ENCODE measurements around the gene OVCH1.

The OVCH1 gene

GRCh38 chr12:29509503-29509902, 12.0 kb upstream of the OVCH1 start:
- DNase-seq: no peak
- Mint-ChIP-seq H3K36me3 (ENCODE audit: low read depth) (no peaks in the 10 kb centered on the region), H3K9me3 (no peaks in the 10 kb centered on the region), H3K27me3 (ENCODE audit: low read depth, poor library complexity) (no peaks in the 10 kb centered on the region), H3K4me3 (no peak overlapping the region), H3K27ac (no peak overlapping the region), H3K4me1 (peaks cover 16% of the 10 kb centered on the region)
- TF ChIP-seq CTCF (IDR thresholded peaks at IDR 0.05): no peak

DNA sequence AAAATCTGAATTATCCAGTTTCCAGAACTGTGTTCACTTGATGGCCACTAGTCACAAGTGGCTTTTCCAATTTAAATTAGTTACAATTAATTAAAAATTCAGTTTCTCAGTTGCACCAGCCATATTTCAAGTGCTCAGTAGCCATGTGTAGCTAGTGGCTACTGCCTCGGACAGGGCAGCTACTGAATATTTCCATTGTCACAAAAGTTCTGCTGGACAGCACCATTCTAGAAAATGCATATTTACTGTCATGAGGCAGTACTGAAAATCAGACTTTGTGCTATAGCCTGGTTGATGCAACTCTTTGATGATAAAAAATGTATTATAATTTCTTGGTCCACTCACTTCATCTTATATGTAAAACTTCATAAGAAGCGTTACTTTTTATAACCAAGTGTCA, 11.5 kb upstream of the OVCH1 start:
- no peaks in the 10 kb centered on the region for H3K36me3 Mint-ChIP-seq (ENCODE audit: low read depth)
- no peak for TF ChIP-seq CTCF (IDR thresholded peaks at IDR 0.05)
- peaks cover 16% of the 10 kb centered on the region for H3K4me1 Mint-ChIP-seq
- H3K9me3 Mint-ChIP-seq: no peaks in the 10 kb centered on the region
- no peaks in the 10 kb centered on the region for H3K27me3 Mint-ChIP-seq (ENCODE audit: low read depth, poor library complexity)
- H3K27ac Mint-ChIP-seq: no peak overlapping the region
- H3K4me3 Mint-ChIP-seq: no peak overlapping the region
- no peak for DNase-seq

DNA sequence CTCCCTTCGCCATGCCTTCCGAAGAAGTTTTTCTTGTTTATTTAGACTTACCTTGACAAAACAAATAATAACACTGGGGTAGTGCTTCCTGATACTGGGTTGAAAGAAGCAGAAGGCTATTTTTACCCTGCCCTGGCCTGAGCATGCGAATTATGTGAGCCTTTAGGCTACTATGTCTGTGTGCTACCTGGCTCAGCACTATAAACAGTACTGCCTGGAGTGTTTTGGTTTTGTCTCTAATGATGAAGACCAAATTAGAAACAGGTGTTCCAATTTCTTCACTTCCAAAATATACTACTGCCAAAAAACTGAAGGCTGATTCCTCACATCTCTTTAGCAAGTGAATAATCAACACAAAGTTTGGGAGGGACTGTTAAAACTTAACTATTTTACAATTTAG, 7.6 kb upstream of the OVCH1 start:
- no peaks in the 10 kb centered on the region for H3K36me3 Mint-ChIP-seq (ENCODE audit: low read depth)
- no peaks in the 10 kb centered on the region for H3K9me3 Mint-ChIP-seq
- no peak overlapping the region for H3K4me3 Mint-ChIP-seq
- no peak overlapping the region for H3K27ac Mint-ChIP-seq
- TF ChIP-seq CTCF (IDR thresholded peaks at IDR 0.05): no peak
- H3K27me3 Mint-ChIP-seq (ENCODE audit: low read depth, poor library complexity): no peaks in the 10 kb centered on the region
- no peak for DNase-seq
- peaks cover 4% of the 10 kb centered on the region for H3K4me1 Mint-ChIP-seq

DNA sequence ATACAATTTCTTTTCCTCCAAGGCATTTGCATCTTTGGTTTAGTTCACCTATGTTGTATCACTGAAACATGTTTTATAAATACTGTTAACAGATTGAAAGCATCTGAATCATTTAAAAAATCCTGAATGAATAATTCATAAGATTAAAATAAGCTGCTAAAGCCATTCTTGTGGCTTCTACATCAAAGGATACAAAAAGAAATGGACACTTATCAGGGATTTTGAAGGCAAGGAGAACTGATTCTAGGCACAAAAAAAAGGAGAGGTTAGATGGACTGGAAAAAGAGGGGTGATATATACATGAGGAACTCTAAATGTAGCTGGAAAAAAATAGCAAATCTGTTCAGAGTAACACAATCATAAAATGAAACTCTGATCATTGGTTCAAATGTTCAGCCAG, 5.8 kb upstream of the OVCH1 start:
- TF ChIP-seq CTCF (IDR thresholded peaks at IDR 0.05): no peak
- Mint-ChIP-seq H3K4me1 (peaks cover 4% of the 10 kb centered on the region), H3K4me3 (no peak overlapping the region), H3K36me3 (ENCODE audit: low read depth) (no peaks in the 10 kb centered on the region), H3K9me3 (no peaks in the 10 kb centered on the region), H3K27ac (no peak overlapping the region), H3K27me3 (ENCODE audit: low read depth, poor library complexity) (no peaks in the 10 kb centered on the region)
- DNase-seq: no peak

DNA sequence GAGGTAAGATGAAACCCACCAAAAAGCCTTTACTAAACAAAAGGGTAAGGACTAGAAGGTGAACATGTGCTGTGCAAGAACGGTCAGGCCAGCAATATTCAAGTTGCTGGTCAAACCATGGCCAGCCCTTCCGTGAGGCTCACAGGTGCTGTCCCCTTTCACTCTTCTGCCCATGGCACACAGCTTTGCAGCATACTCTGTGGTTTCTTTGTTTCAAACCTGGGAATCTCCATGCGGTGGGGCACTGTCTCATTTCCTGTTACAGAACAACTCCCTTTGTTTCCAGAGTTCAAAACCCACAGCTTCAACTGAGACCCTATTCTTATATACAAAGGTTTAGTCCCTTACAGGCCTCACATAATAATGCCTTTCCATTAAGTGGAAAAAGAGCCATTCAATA, 1.7 kb upstream of the OVCH1 start:
- TF ChIP-seq CTCF (IDR thresholded peaks at IDR 0.05): no peak
- H3K4me3 Mint-ChIP-seq: no peak overlapping the region
- H3K9me3 Mint-ChIP-seq: no peaks in the 10 kb centered on the region
- H3K36me3 Mint-ChIP-seq (ENCODE audit: low read depth): no peaks in the 10 kb centered on the region
- no peaks in the 10 kb centered on the region for H3K4me1 Mint-ChIP-seq
- no peak overlapping the region for H3K27ac Mint-ChIP-seq
- DNase-seq: no peak
- no peaks in the 10 kb centered on the region for H3K27me3 Mint-ChIP-seq (ENCODE audit: low read depth, poor library complexity)

DNA sequence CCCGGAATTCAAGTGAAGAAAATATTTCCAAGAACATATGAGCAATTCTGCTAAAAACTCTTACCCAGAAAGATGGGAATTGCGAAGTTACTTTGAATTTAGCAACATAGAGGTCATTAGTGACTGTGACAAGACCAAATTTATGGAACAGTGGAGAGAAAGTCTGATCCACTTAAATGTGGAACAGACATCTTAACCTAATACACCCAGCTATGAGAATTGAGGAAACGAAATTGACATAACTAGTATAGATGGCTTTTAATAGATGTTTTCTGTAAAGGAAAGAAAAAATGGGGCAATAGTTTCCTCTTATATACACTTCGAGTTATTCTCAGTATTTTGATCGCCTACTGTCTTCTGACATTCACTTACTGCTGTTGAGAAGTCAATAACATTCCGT, 4.6 kb downstream of the OVCH1 start:
- no peak for TF ChIP-seq CTCF (IDR thresholded peaks at IDR 0.05)
- no peak overlapping the region for H3K27ac Mint-ChIP-seq
- H3K9me3 Mint-ChIP-seq: no peaks in the 10 kb centered on the region
- no peaks in the 10 kb centered on the region for H3K36me3 Mint-ChIP-seq (ENCODE audit: low read depth)
- no peak overlapping the region for H3K4me3 Mint-ChIP-seq
- peaks cover 8% of the 10 kb centered on the region for H3K27me3 Mint-ChIP-seq (ENCODE audit: low read depth, poor library complexity)
- DNase-seq: no peak
- H3K4me1 Mint-ChIP-seq: no peaks in the 10 kb centered on the region
